Endodermal cell (in vitro differentiated cells): ENCODE data around the gene PGRMC1. TPM values are rescaled to one million over a fixed set of nuclear protein-coding genes. Genes with fewer than 3 reads are reported as not detected.
"Not testable (repeated sequence)": the region's sequence is repeated elsewhere in the genome, so short reads cannot be mapped to it uniquely, and the experiment has no call there.

Source experiments
- DNase-seq: peaks from one replicate; pipeline ENCODE4 v3.0.0-alpha.2; 2017
- H3K27ac ChIP-seq: 2 replicates; pipeline ENCODE4 v1.5.1; 2013; ENCODE audit warnings: mild to moderate bottlenecking, low read depth, low read length, moderate library complexity
- H3K27me3 ChIP-seq: 2 replicates; pipeline ENCODE4 v1.6.1; 2013; ENCODE audit warnings: mild to moderate bottlenecking, low read length, moderate library complexity; ENCODE audit not compliant: insufficient read depth, control insufficient read depth, poor library complexity, severe bottlenecking
- H3K36me3 ChIP-seq: 2 replicates; pipeline ENCODE4 v1.7.0; 2013; ENCODE audit warnings: mild to moderate bottlenecking, low read length, moderate library complexity; ENCODE audit not compliant: control insufficient read depth, insufficient read depth
- H3K4me1 ChIP-seq: one replicate; pipeline ENCODE4 v1.7.0; 2013; ENCODE audit warnings: low read length; ENCODE audit not compliant: control insufficient read depth, insufficient read depth
- H3K4me3 ChIP-seq: 2 replicates; pipeline ENCODE4 v1.5.1; 2013; ENCODE audit warnings: mild to moderate bottlenecking, low read length, moderate library complexity
- H3K9ac ChIP-seq: 2 replicates; pipeline ENCODE4 v1.6.1; 2013; ENCODE audit warnings: mild to moderate bottlenecking, low read length, moderate library complexity; ENCODE audit not compliant: poor library complexity, severe bottlenecking; ENCODE audit errors: extremely low read depth
- H3K9me3 ChIP-seq: 2 replicates; pipeline ENCODE4 v1.6.1; 2013; ENCODE audit warnings: mild to moderate bottlenecking, low read length, moderate library complexity; ENCODE audit not compliant: control insufficient read depth
- H3K27ac Mint-ChIP-seq: 2 replicates; pipeline ENCODE4 v1.8.0; 2020; ENCODE audit warnings: mixed read lengths
- H3K27me3 Mint-ChIP-seq: 2 replicates; pipeline ENCODE4 v1.8.0; 2021; ENCODE audit warnings: mild to moderate bottlenecking, mixed read lengths; ENCODE audit not compliant: insufficient read depth
- H3K36me3 Mint-ChIP-seq: 2 replicates; pipeline ENCODE4 v1.8.0; 2020; ENCODE audit warnings: low read depth, mixed read lengths
- H3K4me1 Mint-ChIP-seq: 2 replicates; pipeline ENCODE4 v1.8.0; 2020; ENCODE audit warnings: mixed read lengths
- H3K4me3 Mint-ChIP-seq: 2 replicates; pipeline ENCODE4 v1.8.0; 2020; ENCODE audit warnings: mild to moderate bottlenecking, moderate library complexity, mixed read lengths
- H3K9me3 Mint-ChIP-seq: 2 replicates; pipeline ENCODE4 v1.8.0; 2020; ENCODE audit warnings: mild to moderate bottlenecking, mixed read lengths
- CTCF ChIP-seq: fragments of 200-600 bp; sonication (generic); conservative IDR thresholded peaks from 2 replicates; pipeline ENCODE4 v1.5.0; 2021; ENCODE audit warnings: antibody characterized with exemption, mild to moderate bottlenecking
- WGBS, 2 experiments: methylation state at CpG; one replicate each; pipeline versions ENCODE4 v1.1.5 to v1.1.7; 2013; ENCODE audit warnings: missing lambda C conversion rate in 2 of 2, mixed read lengths in 1 of 2; ENCODE audit not compliant: insufficient coverage in 1 of 2, insufficient read length in 1 of 2; 5-methylcytosine and 5-hydroxymethylcytosine counted together
- total RNA-seq, 2 donors: library from RNA; stranded (reverse); fragmentation: NEBNext Ultra II Directional in 1 of 2; extraction: Animal tissue kit (Norgen Biotek cat#: 25700) in 1 of 2; gene quantifications; 2 replicates in 1 of 2; 3 replicates in 1 of 2; pipeline ENCODE4 v1.2.1, GENCODE V29; 2021

The PGRMC1 gene
- total RNA-seq, 2 donors from 2014 or later, result 108 to 115 TPM

- no peak overlapping the region for H3K4me3 ChIP-seq
- Mint-ChIP-seq H3K4me1 (no peaks in the 10 kb centered on the region), H3K4me3 (peak overlapping the region; percentile 48)
These were observed 37.5 kb downstream of the PGRMC1 start for GRCh38 chrX:119273420-119274192.

GRCh38 chrX:119282347-119282746 is 46.3 kb downstream of the PGRMC1 start:
- not testable (repeated sequence) for H3K27me3 ChIP-seq, H3K27me3 Mint-ChIP-seq, H3K27ac ChIP-seq, H3K4me1 Mint-ChIP-seq, H3K36me3 ChIP-seq, DNase-seq, H3K4me3 Mint-ChIP-seq, H3K4me3 ChIP-seq, H3K4me1 ChIP-seq, H3K9me3 ChIP-seq, H3K27ac Mint-ChIP-seq, H3K36me3 Mint-ChIP-seq, H3K9ac ChIP-seq
- peaks cover 34% of the 10 kb centered on the region for H3K9me3 Mint-ChIP-seq
- no CpG with 5 or more reads among the region's 4 CpGs for WGBS, 2 experiments

More at GRCh38 chrX:119273420-119274192, 37.5 kb downstream of the PGRMC1 start:
- peak; percentile 73 for TF ChIP-seq CTCF
- Mint-ChIP-seq H3K27ac (no peak overlapping the region), H3K9me3 (peaks cover 54% of the 10 kb centered on the region), H3K27me3 (peaks cover 44% of the 10 kb centered on the region), H3K36me3 (no peaks in the 10 kb centered on the region)
- 38 to 83% methylated on average over 18 to 61 of the region's 61 CpGs for WGBS, 2 experiments
- Histone ChIP-seq H3K9me3 (no peaks in the 10 kb centered on the region), H3K27me3 (peaks cover 18% of the 10 kb centered on the region), H3K9ac (no peak overlapping the region), H3K4me1 (peaks cover 3% of the 10 kb centered on the region), H3K27ac (no peak overlapping the region), H3K36me3 (no peaks in the 10 kb centered on the region)
- DNase-seq, result peak; percentile 93

GRCh38 chrX:119288890-119289393 is 52.9 kb downstream of the PGRMC1 start:
- no peaks in the 10 kb centered on the region for H3K9me3 ChIP-seq
- no peaks in the 10 kb centered on the region for H3K36me3 ChIP-seq
- no peak for DNase-seq
- no peaks in the 10 kb centered on the region for H3K27me3 ChIP-seq
- H3K9me3 Mint-ChIP-seq, result peaks cover 49% of the 10 kb centered on the region
- H3K9ac ChIP-seq, result no peak overlapping the region
- no peaks in the 10 kb centered on the region for H3K36me3 Mint-ChIP-seq
- no peak overlapping the region for H3K4me3 Mint-ChIP-seq
- peaks cover 4% of the 10 kb centered on the region for H3K4me1 Mint-ChIP-seq
- no peak overlapping the region for H3K27ac ChIP-seq
- H3K4me1 ChIP-seq, result no peaks in the 10 kb centered on the region
- H3K27ac Mint-ChIP-seq, result no peak overlapping the region
- WGBS, 2 experiments, result 87 to 100% methylated on average over 1 to 4 of the region's 4 CpGs
- no peaks in the 10 kb centered on the region for H3K27me3 Mint-ChIP-seq
- no peak overlapping the region for H3K4me3 ChIP-seq
- TF ChIP-seq CTCF, result peak; percentile 66
